Left colon (tissue), 2 donors: ENCODE measurements around the gene CISTR. TPM values are rescaled to one million over a fixed set of nuclear protein-coding genes. Genes with fewer than 3 reads are reported as not detected.
"Not testable (repeated sequence)": the region's sequence is repeated elsewhere in the genome, so short reads cannot be mapped to it uniquely, and the experiment has no call there.

ENCODE experiments used
- ATAC-seq: fragments of 200-7000 bp; cut with Tn5 transposase; one replicate; pipeline ENCODE4 v1.9.1; 2020; ENCODE audit warnings: mild to moderate bottlenecking, moderate library complexity
- DNase-seq, 2 donors: peaks; one replicate each; pipeline ENCODE4 v3.0.0-alpha.2; 2020
- intact Hi-C, 2 donors: fragments of 100-400 bp; cut with DNase I in 1 of 2; cut with micrococcal nuclease in 1 of 2; formaldehyde crosslinking; loops; one replicate each; pipeline versions ENCODE4 v1.11.2 to v1.14.0; 2022; cut with DNase I, micrococcal nuclease
- total RNA-seq, 2 donors: library from RNA; stranded (reverse); fragmentation: NEBNext Ultra II Directional; extraction: Animal tissue kit (Norgen Biotek cat#: 25700); gene quantifications; one replicate each; pipeline ENCODE4 v1.2.1, GENCODE V29; 2021
- donor health status: DM: no; HTN: no; CAD: no.
- donor health status: DM: yes; HTN: yes; CAD: no.

Gene CISTR
- total RNA-seq, 2 donors from 2014 or later = not detected

- no peak for ATAC-seq
- intact Hi-C loops = no loop called here
These were observed 15.1 kb upstream of the CISTR start for GRCh38 chr12:53766881-53767280.

GRCh38 chr12:53765891-53766290, 14.1 kb upstream of the CISTR start:
- ATAC-seq = no peak
- DNase-seq = no peak
- intact Hi-C loops = no loop called here

More at GRCh38 chr12:53766881-53767280, 15.1 kb upstream of the CISTR start:
- no peak for DNase-seq

DNA sequence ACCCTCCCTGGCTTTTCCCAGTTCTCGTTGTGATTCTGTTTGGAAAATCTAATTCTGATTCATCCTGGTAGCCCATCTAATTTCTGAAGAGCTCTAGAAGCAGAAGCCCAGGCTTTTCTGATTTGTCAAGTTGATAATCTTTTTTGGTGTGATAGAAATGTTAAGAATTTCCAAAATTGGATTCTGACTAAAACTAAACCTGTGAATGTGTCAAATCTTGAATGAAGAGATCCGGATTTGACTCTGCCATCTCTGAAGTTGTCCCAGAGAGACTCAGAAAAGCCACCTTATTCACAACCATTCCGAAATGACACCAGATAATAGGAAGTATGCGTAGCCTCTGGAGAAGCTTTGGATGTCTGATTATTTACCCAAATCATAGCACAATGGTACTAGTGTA, 12.8 kb upstream of the CISTR start:
- DNase-seq (no peak), ATAC-seq (no peak)
- intact Hi-C loops = no loop called here

DNA sequence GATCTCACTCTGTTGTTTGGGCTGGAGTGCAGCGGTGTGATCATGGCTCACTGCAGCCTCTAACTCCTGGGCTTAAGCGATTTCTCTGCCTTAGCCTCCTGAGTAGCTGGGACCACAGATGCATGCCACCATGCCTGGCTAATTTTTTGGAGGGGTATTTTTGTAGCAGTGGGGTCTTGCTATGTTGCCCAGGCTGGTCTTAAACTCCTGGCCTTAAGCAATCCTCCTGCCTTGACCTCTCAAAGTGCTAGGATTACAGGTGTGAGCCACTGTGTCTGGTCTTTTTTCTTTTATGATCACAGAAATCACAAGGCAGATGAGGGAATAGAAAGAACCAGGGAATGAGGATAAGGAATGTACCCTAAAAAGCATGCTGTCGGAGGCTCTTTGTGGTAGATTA, 11.0 kb upstream of the CISTR start:
- ATAC-seq, DNase-seq, intact Hi-C loops: not testable (repeated sequence)

GRCh38 chr12:53761306-53761705, 9.5 kb upstream of the CISTR start:
- intact Hi-C loops = no loop called here
- no peak for DNase-seq
- no peak for ATAC-seq

- no peak for DNase-seq
- intact Hi-C loops = no loop called here
- ATAC-seq = no peak
These were observed 7.5 kb upstream of the CISTR start for GRCh38 chr12:53759261-53759660.

DNA sequence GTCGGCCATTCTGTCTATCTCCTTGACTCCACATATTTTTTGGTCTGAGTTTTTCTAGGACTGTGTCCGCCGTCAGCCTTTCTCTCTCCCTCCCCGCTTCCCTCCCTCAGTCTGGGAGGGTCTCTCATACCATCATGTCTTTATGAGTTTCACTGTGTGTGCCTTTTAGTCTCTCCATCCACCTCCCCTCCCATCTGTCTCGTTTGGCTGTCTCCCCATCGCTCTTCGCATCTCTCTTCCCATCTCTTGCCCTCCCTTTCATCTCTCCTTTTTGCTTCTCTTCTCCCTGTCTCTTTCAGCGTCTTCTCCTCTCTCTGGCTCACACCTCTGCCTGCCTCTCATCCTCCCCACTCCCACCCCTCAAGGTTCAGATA, 6.9 kb upstream of the CISTR start:
- intact Hi-C loops = no loop called here
- DNase-seq (no peak), ATAC-seq (no peak)

- intact Hi-C loops = no loop called here
- ATAC-seq = no peak
These were observed 6.4 kb upstream of the CISTR start for GRCh38 chr12:53758081-53758729.

DNA sequence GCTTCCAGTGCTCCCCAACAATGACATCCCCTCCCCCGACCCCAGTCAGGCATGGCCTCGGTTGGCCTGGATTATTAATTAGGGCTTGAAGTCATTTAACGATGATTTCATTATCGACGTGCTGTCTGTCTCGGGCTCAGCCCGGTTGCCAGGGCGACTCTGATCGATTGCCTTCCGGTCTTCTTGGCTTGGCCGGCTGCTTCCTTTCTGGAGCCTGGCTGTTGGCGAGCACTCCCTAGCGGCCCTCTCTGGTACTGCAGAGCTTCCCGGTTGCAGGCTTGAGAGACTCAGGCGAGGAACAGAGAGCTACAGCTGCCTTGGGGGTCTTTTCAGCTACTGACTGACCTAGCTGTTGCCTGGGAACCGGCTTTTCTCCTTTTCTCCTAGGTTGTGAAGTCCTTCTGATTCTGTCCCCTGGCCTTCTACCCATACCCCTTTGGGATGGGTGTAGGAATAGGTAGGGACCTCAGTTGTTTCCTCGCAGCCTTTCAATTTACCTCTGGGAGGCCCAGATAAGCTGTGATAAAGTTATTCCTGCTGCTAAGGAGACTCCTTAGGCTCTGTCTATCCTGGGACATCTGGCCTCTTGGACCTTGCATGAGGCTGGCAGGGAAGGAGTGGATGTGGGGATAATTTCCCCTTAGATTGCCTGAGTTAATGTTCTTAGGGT, 5.5 kb upstream of the CISTR start:
- ATAC-seq = peak; percentile 77
- intact Hi-C loops = no loop called here
- peak; percentile 56 to 86 for DNase-seq

More at GRCh38 chr12:53758081-53758729, 6.4 kb upstream of the CISTR start:
- no peak for DNase-seq

GRCh38 chr12:53756300-53757100, 4.7 kb upstream of the CISTR start:
- no peak for DNase-seq
- ATAC-seq = no peak
- intact Hi-C loops = no loop called here

GRCh38 chr12:53755893-53756292, 4.1 kb upstream of the CISTR start:
- ATAC-seq (no peak), DNase-seq (no peak)
- intact Hi-C loops = no loop called here

DNA sequence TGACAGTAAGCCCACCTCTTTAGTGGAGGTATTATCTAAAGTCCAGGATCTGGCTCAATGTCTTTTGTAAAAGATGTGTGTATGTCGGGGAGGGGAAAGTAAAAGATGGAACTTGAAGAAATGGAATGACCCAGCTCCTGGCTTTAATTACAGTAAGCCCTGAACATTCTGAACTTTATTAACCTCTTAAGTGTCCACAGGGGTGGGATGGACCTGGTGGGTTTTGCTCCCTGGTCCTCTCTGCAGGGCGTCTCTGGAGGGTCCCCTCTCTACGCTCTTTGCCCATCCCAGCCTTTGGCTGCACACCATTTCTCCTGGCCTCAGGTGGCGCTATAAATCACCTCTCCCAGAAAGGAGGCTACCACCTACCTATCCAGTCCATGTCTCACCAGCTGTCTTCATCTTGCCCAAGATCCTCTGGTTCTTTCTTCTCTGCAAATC, 3.7 kb upstream of the CISTR start:
- intact Hi-C loops = no loop called here
- ATAC-seq = no peak
- DNase-seq = no peak

GRCh38 chr12:53754633-53755264, 3.0 kb upstream of the CISTR start:
- ATAC-seq (no peak), DNase-seq (no peak)
- intact Hi-C loops = no loop called here

DNA sequence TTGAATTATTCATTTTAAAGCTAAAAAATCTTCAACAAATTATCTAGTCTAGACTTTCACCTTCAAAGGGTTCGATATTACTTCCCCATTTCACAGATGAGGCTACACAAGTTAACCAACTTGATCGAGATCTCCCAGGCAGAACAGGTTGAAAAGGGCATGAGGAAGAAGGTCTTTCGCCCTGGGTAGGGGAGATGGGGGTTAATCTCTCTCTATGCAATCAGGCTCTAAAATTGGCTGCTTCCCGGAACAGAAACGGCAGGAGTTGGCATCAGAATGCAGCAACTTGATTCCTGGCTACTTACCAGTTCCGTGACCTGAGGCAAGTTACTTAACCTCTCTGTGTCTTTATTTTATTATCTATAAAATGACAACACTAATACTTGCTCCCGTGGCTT, 2.4 kb upstream of the CISTR start:
- ATAC-seq = no peak
- DNase-seq = no peak
- intact Hi-C loops = no loop called here

- ATAC-seq = no peak
- intact Hi-C loops = no loop called here
- no peak for DNase-seq
These were observed 842 bp upstream of the CISTR start for GRCh38 chr12:53752621-53753020.

GRCh38 chr12:53752192-53752601, 418 bp upstream of the CISTR start:
- no peak for ATAC-seq
- DNase-seq = no peak

DNA sequence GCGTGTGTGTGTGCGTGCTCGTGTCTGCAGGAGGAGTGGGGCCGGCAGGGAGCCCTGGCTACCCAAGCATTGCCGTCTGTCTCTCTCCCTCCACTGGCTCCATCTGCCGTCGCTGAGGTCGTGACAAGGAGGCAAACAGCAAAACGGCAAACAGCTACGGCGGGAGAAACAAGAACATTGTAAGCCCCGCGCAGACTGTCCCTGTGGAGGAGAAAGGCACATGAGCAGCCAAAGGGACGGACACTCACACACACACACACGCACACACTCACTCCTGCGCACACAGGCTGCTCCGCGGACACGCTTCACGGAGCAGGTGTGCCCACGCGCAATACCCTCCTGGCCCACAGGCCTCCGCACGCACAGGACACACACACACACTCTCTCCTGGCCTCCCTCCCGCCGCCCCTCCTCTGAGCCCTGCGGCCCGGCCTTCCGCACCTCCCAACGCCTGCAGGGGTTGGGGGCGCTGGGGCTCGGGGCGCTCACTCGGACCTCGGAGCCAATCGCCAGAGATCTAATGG, 905 bp downstream of the CISTR start:
- peak; percentile 3 for ATAC-seq
- peak in 1 of 2 donors; percentile 41 for DNase-seq
- intact Hi-C loops = no loop called here

More at GRCh38 chr12:53752192-53752601, 418 bp upstream of the CISTR start:
- intact Hi-C loops = no loop called here

GRCh38 chr12:53749986-53750811, 1.6 kb downstream of the CISTR start:
- no peak for ATAC-seq
- DNase-seq = no peak
- intact Hi-C loops = loop anchor here in 1 of 2 donors (5.0 kb wide), 1 partner anchor 208 kb away; no protein-coding TSS in a partner anchor
